ENCODE results near the gene ZNF438. TPM values are rescaled to one million over a fixed set of nuclear protein-coding genes. Genes with fewer than 3 reads are reported as not detected.

ZNF438 gene
- total and polyA plus RNA-seq, 2 of the 8 experiments (the other 6 are each of a cell fraction or from before 2014, with no cell fraction given): 0.95 to 1.7 TPM

GRCh38 chr10:30820261-30820991 lies 211.2 kb downstream of the ZNF438 start:
- 84% methylated on average over 10 of the region's 10 CpGs; no CpG with 5 or more reads in 1 of the 2 experiments for WGBS, 2 experiments (ENCODE audit: extremely low coverage in 1 of 2, insufficient coverage in 1 of 2, insufficient read length in 1 of 2, insufficient replicate concordance in 2 of 2, low coverage in 1 of 2, low lambda C conversion rate in 2 of 2, missing lambda C conversion rate in 1 of 2)
- Histone ChIP-seq H3K9ac (replicated peaks in 1 of 4; ENCODE audit: extremely low read depth in 1 of 4, low read depth in 3 of 4, low read length in 3 of 4) (no peak overlapping the region), H3K27ac (ENCODE audit: low read depth, low read length) (no peak overlapping the region)
- TF ChIP-seq SP2 (IDR thresholded peaks at IDR 0.05; ENCODE audit: low read length): no peak
- no peak for TF ChIP-seq PHF8 (conservative IDR thresholded peaks at IDR 0.05; ENCODE audit: low read depth, low read length)
- TF ChIP-seq SAP30 (IDR thresholded peaks at IDR 0.05; ENCODE audit: insufficient read depth, insufficient replicate concordance, low read length): no peak
- no peak for TF ChIP-seq CHD2 (IDR thresholded peaks at IDR 0.05; ENCODE audit: low read length)
- no peak for TF ChIP-seq CBX5 (IDR thresholded peaks at IDR 0.05; ENCODE audit: low read depth, low read length)
- no peak for TF ChIP-seq RAD21 (IDR thresholded peaks at IDR 0.05 in 1 of 2, conservative IDR thresholded peaks at IDR 0.05 in 1 of 2; ENCODE audit: low read depth in 2 of 2, low read length in 2 of 2)
- TF ChIP-seq BCL11A (IDR thresholded peaks at IDR 0.05; ENCODE audit: low read depth in 2 of 2, low read length in 2 of 2): no peak
- TF ChIP-seq JUN (IDR thresholded peaks at IDR 0.05; ENCODE audit: low read depth, low read length): no peak
- no peak for TF ChIP-seq ATF2 (IDR thresholded peaks at IDR 0.05; ENCODE audit: low read length)
- TF ChIP-seq NRF1 (IDR thresholded peaks at IDR 0.05; ENCODE audit: low read depth, low read length): no peak
- TF ChIP-seq ZNF274 (IDR thresholded peaks at IDR 0.05; ENCODE audit: borderline replicate concordance, extremely low read depth, low read length): no peak

More at GRCh38 chr10:30820261-30820991, 211.2 kb downstream of the ZNF438 start:
- no peak overlapping the region for H2BK12ac ChIP-seq (ENCODE audit: low read depth, low read length)
- H3K56ac ChIP-seq (replicated peaks; ENCODE audit: insufficient read length, low read depth, low read length): no peak overlapping the region
- no peak overlapping the region for H2BK15ac ChIP-seq (ENCODE audit: low read length)
- no peak overlapping the region for H4K91ac ChIP-seq (replicated peaks; ENCODE audit: insufficient read length, low read length)
- H3K36me3 ChIP-seq (ENCODE audit: control insufficient read depth in 2 of 4, insufficient read depth in 4 of 4, low read length in 3 of 4): no peaks in the 10 kb centered on the region
- H3K23me2 ChIP-seq (ENCODE audit: low read depth, low read length): no peaks in the 10 kb centered on the region
- CTCF ChIA-PET (ENCODE audit: partially characterized antibody): interaction anchor here (0.6 to 0.7 kb wide), 3 partner anchors 22 to 263 kb away, joined by 3 to 4 read pairs (median 3); no protein-coding TSS in a partner anchor
- H3K14ac ChIP-seq (ENCODE audit: insufficient read length): no peak overlapping the region
- H3K23ac ChIP-seq (ENCODE audit: insufficient read length): no peak overlapping the region
- POLR2A ChIA-PET (ENCODE audit: partially characterized antibody): no interaction called here
- peaks cover 0 to 3% (median 0%) of the 10 kb centered on the region in 4 experiments; a peak in 3 of 7 replicates for H3K27me3 ChIP-seq (replicated peaks in 1 of 4; ENCODE audit: control insufficient read depth in 3 of 4, extremely low read depth in 1 of 4, insufficient read depth in 3 of 4, low read length in 3 of 4)
- no peak overlapping the region for H3K18ac ChIP-seq (ENCODE audit: extremely low read depth, low read length)
- H3K79me1 ChIP-seq (ENCODE audit: low read depth, low read length): no peaks in the 10 kb centered on the region
- H3K4ac ChIP-seq (replicated peaks; ENCODE audit: insufficient read length, low read depth, low read length): no peak overlapping the region
- no peak overlapping the region for H2AK5ac ChIP-seq (ENCODE audit: low read depth, low read length)
- H4K20me1 ChIP-seq (replicated peaks in 1 of 2; ENCODE audit: control insufficient read depth in 1 of 2, insufficient read depth in 2 of 2, low read length in 2 of 2): no peaks in the 10 kb centered on the region
- FAIRE-seq: no peak
- H3K4me2 ChIP-seq (ENCODE audit: insufficient read depth in 1 of 2, low read depth in 2 of 2, low read length in 2 of 2): no peak overlapping the region
- no peak for DNase-seq (ENCODE audit: low read depth in 1 of 2, low spot score in 2 of 2)
- H3K4me3 ChIP-seq (ENCODE audit: extremely low read depth in 1 of 4, insufficient read depth in 2 of 4, low read depth in 3 of 4, low read length in 4 of 4): no peak overlapping the region
- no peak overlapping the region for H2BK5ac ChIP-seq (ENCODE audit: low read depth, low read length)
- H2BK120ac ChIP-seq (replicated peaks; ENCODE audit: low read depth, low read length): no peak overlapping the region
- H4K8ac ChIP-seq (ENCODE audit: extremely low read depth, insufficient read depth, low read length): no peak overlapping the region
- H3K4me1 ChIP-seq (replicated peaks in 1 of 4; ENCODE audit: control insufficient read depth in 3 of 4, insufficient read depth in 4 of 4, low read length in 3 of 4): no peaks in the 10 kb centered on the region
- no peaks in the 10 kb centered on the region; a peak in 1 of 4 replicates for H3K9me3 ChIP-seq (ENCODE audit: insufficient read depth in 2 of 2, low read depth in 1 of 2, low read length in 1 of 2)
- H3K79me2 ChIP-seq (ENCODE audit: control insufficient read depth in 1 of 2, insufficient read depth in 2 of 2, low read length in 2 of 2): no peaks in the 10 kb centered on the region
- H2BK20ac ChIP-seq (ENCODE audit: low read length): no peak overlapping the region
- no peak overlapping the region for H4K5ac ChIP-seq (ENCODE audit: insufficient read length, low read depth, low read length)
- no peak overlapping the region for H2AFZ ChIP-seq (ENCODE audit: low read length)
